Measurements from ENCODE around the gene TMUB2. TPM values are rescaled to one million over a fixed set of nuclear protein-coding genes. Genes with fewer than 3 reads are reported as not detected.

TMUB2 gene
- total and polyA plus RNA-seq, 2 of the 13 experiments (the other 11 are each of a cell fraction or from before 2014, with no cell fraction given), result 26.9 to 50.8 TPM

GRCh38 chr17:44222112-44222869 is 35.5 kb downstream of the TMUB2 start (continued):
- TF ChIP-seq ZNF563 (CRISPR knock-in tag; IDR thresholded peaks at IDR 0.05) (no peak), KDM2A (CRISPR knock-in tag; IDR thresholded peaks at IDR 0.05; ENCODE audit: borderline replicate concordance, low read depth) (peak; percentile 72; the same call in 1 of the 2 replicates), TCF7L2 (IDR thresholded peaks at IDR 0.05; ENCODE audit: low read depth, low read length) (no peak), SAFB2 (CRISPR knock-in tag; IDR thresholded peaks at IDR 0.05; ENCODE audit: borderline replicate concordance, low read depth) (no peak), MEIS2 (CRISPR knock-in tag; IDR thresholded peaks at IDR 0.05) (peak; percentile 49; the same call in 1 of the 2 replicates), THAP11 (CRISPR knock-in tag; IDR thresholded peaks at IDR 0.05) (no peak), ZNF264 (CRISPR knock-in tag; IDR thresholded peaks at IDR 0.05) (0 out of 2 replicates have a peak, but pooled peaks have one; percentile 38), NR2F1 (CRISPR knock-in tag; IDR thresholded peaks at IDR 0.05) (no peak), ZNF562 (CRISPR knock-in tag; IDR thresholded peaks at IDR 0.05; ENCODE audit: borderline replicate concordance) (no peak), HNRNPK (IDR thresholded peaks at IDR 0.05; ENCODE audit: low read depth, low read length, poor library complexity, severe bottlenecking) (peak; percentile 35), PRDM15 (CRISPR knock-in tag; IDR thresholded peaks at IDR 0.05) (no peak), ZNF772 (CRISPR knock-in tag; IDR thresholded peaks at IDR 0.05) (no peak), ZNF766 (CRISPR knock-in tag; IDR thresholded peaks at IDR 0.05; ENCODE audit: borderline replicate concordance) (no peak), ZNF816 (CRISPR knock-in tag; IDR thresholded peaks at IDR 0.05; ENCODE audit: borderline replicate concordance) (no peak), THAP7 (CRISPR knock-in tag; IDR thresholded peaks at IDR 0.05) (peak; percentile 43; the same call in 1 of the 2 replicates), ZNF577 (CRISPR knock-in tag; IDR thresholded peaks at IDR 0.05; ENCODE audit: borderline replicate concordance, low read depth) (no peak), ATF4 (CRISPR knock-in tag; IDR thresholded peaks at IDR 0.05) (no peak), ZFP1 (CRISPR knock-in tag; IDR thresholded peaks at IDR 0.05) (no peak), CBX1 (IDR thresholded peaks at IDR 0.05; ENCODE audit: low read depth) (peak; percentile 57), CSRNP2 (CRISPR knock-in tag; conservative IDR thresholded peaks at IDR 0.05; ENCODE audit: low read depth) (no peak), ZNF607 (CRISPR knock-in tag; IDR thresholded peaks at IDR 0.05; ENCODE audit: borderline replicate concordance) (peak; percentile 42; the same call in 1 of the 2 replicates), ZBTB7B (CRISPR knock-in tag; IDR thresholded peaks at IDR 0.05) (no peak; the same call in 1 of the 2 replicates), AKAP8 (CRISPR knock-in tag; IDR thresholded peaks at IDR 0.05) (peak; percentile 74)

Data from HepG2 (cell line).